CD4-positive, alpha-beta T cell (primary cell): ENCODE measurements around the gene PPARG. TPM values are rescaled to one million over a fixed set of nuclear protein-coding genes. Genes with fewer than 3 reads are reported as not detected.

ENCODE experiments used
- ATAC-seq: fragments of 200-7000 bp; cut with Tn5 transposase; one replicate; pipeline ENCODE4 v1.10.0; 2022; ENCODE audit warnings: mild to moderate bottlenecking; ENCODE audit not compliant: poor library complexity
- CTCF ChIA-PET: fragments of 350-600 bp; sonication (Branson Sonifier 250); formaldehyde crosslinking; loops from one replicate; lab custom pipeline; 2021; ENCODE audit warnings: antibody characterized with exemption, inconsistent platforms; lab: Charles Lee
- POLR2A ChIA-PET: fragments of 350-600 bp; sonication (Branson Sonifier 250); formaldehyde crosslinking; loops from one replicate; lab custom pipeline; 2021; ENCODE audit warnings: antibody characterized with exemption, inconsistent platforms; lab: Charles Lee
- DNase-seq, 14 experiments: peaks; one replicate each; pipeline ENCODE4 v3.0.0-alpha.2; 2013 to 2020; ENCODE audit warnings: mixed read lengths in 2 of 14
- H3K27ac ChIP-seq, 2 donors: one replicate each; pipeline versions ENCODE4 v1.5.1 to v1.7.0; 2013; ENCODE audit warnings: low read length in 2 of 2, low read depth in 1 of 2, mild to moderate bottlenecking in 1 of 2
- H3K27me3 ChIP-seq, 2 experiments: 1 replicate in 1 of 2; 2 replicates in 1 of 2; pipeline versions ENCODE4 v1.6.1 to v1.7.0; 2013; ENCODE audit warnings: low read length in 2 of 2, control low read depth in 1 of 2, mild to moderate bottlenecking in 1 of 2, moderate library complexity in 1 of 2; ENCODE audit not compliant: insufficient read depth in 2 of 2, control insufficient read depth in 1 of 2
- H3K36me3 ChIP-seq: one replicate; pipeline ENCODE4 v1.6.1; 2013; ENCODE audit warnings: low read length, control low read depth; ENCODE audit not compliant: insufficient read depth
- H3K4me1 ChIP-seq: one replicate; pipeline ENCODE4 v1.6.1; 2013; ENCODE audit warnings: low read length, control low read depth; ENCODE audit not compliant: insufficient read depth
- H3K4me3 ChIP-seq: one replicate; pipeline ENCODE4 v1.5.1; 2013; ENCODE audit warnings: mild to moderate bottlenecking, low read length, moderate library complexity
- H3K9me3 ChIP-seq, 2 experiments: 1 replicate in 1 of 2; 2 replicates in 1 of 2; pipeline versions ENCODE4 v1.6.1 to v1.7.0; 2013; ENCODE audit warnings: low read length in 2 of 2, mild to moderate bottlenecking in 2 of 2, control low read depth in 1 of 2, moderate library complexity in 1 of 2; ENCODE audit not compliant: control insufficient read depth in 1 of 2, insufficient read depth in 1 of 2
- H3K27ac Mint-ChIP-seq: one replicate; pipeline ENCODE4 v1.8.0; 2020; ENCODE audit warnings: mixed read lengths
- H3K27me3 Mint-ChIP-seq: one replicate; pipeline ENCODE4 v1.8.0; 2021; ENCODE audit warnings: mixed read lengths
- H3K36me3 Mint-ChIP-seq: one replicate; pipeline ENCODE4 v1.8.0; 2021; ENCODE audit warnings: low read depth, mixed read lengths
- H3K4me1 Mint-ChIP-seq: one replicate; pipeline ENCODE4 v1.8.0; 2021; ENCODE audit warnings: low read depth, mixed read lengths
- H3K4me3 Mint-ChIP-seq: one replicate; pipeline ENCODE4 v1.8.0; 2020; ENCODE audit warnings: mild to moderate bottlenecking, mixed read lengths
- H3K9me3 Mint-ChIP-seq: one replicate; pipeline ENCODE4 v1.8.0; 2020; ENCODE audit warnings: mixed read lengths
- CTCF ChIP-seq: fragments of 200-600 bp; IDR thresholded peaks from one replicate; pipeline ENCODE4 v1.8.0; 2022; ENCODE audit warnings: antibody characterized with exemption, mild to moderate bottlenecking
- intact Hi-C, 2 experiments: fragments of 100-400 bp; cut with DNase I in 1 of 2; cut with micrococcal nuclease in 1 of 2; formaldehyde crosslinking; loops; one replicate each; pipeline versions ENCODE4 v1.15.1 to v1.9.0; 2023 to 2025; cut with DNase I, micrococcal nuclease
- total RNA-seq, 174 experiments: library from RNA in 2 of 174; stranded (reverse) in 2 of 174; gene quantifications; one replicate each; pipeline ENCODE4 v1.2.3 and lab custom pipeline; 2021 to 2026

The PPARG gene
- total RNA-seq, 2 experiments from 2014 or later, result 0.27 to 0.75 TPM

- TF ChIP-seq CTCF, result no peak
- DNase-seq (no peak), ATAC-seq (no peak)
- H3K27me3 ChIP-seq, result no peaks in the 10 kb centered on the region
- H3K4me3 ChIP-seq, result no peak overlapping the region
- peaks cover 0 to 12% of the 10 kb centered on the region in 2 experiments for H3K9me3 ChIP-seq
- Mint-ChIP-seq H3K4me3 (no peak overlapping the region), H3K27ac (no peak overlapping the region), H3K27me3 (peaks cover 14% of the 10 kb centered on the region), H3K9me3 (peaks cover 5% of the 10 kb centered on the region), H3K4me1 (no peaks in the 10 kb centered on the region), H3K36me3 (no peaks in the 10 kb centered on the region)
- no peaks in the 10 kb centered on the region for H3K36me3 ChIP-seq
- POLR2A ChIA-PET, result no interaction called here
- intact Hi-C loops, result no loop called here
- H3K27ac ChIP-seq, result no peak overlapping the region
- no peaks in the 10 kb centered on the region for H3K4me1 ChIP-seq
- CTCF ChIA-PET, result no interaction called here
Measured at GRCh38 chr3:12252889-12253288, 36.0 kb upstream of the PPARG start.

GRCh38 chr3:12253516-12254343 is 35.1 kb upstream of the PPARG start:
- Mint-ChIP-seq H3K9me3 (peaks cover 5% of the 10 kb centered on the region), H3K27me3 (peaks cover 18% of the 10 kb centered on the region), H3K36me3 (no peaks in the 10 kb centered on the region), H3K4me1 (no peaks in the 10 kb centered on the region), H3K4me3 (no peak overlapping the region), H3K27ac (no peak overlapping the region)
- POLR2A ChIA-PET, result no interaction called here
- no peak overlapping the region for H3K4me3 ChIP-seq
- CTCF ChIA-PET, result no interaction called here
- no peak overlapping the region for H3K27ac ChIP-seq
- no peaks in the 10 kb centered on the region for H3K27me3 ChIP-seq
- intact Hi-C loops, result no loop called here
- no peaks in the 10 kb centered on the region for H3K36me3 ChIP-seq
- no peak for ATAC-seq
- no peak for TF ChIP-seq CTCF
- peaks cover 0 to 12% of the 10 kb centered on the region in 2 experiments for H3K9me3 ChIP-seq
- no peaks in the 10 kb centered on the region for H3K4me1 ChIP-seq
- no peak for DNase-seq

DNA sequence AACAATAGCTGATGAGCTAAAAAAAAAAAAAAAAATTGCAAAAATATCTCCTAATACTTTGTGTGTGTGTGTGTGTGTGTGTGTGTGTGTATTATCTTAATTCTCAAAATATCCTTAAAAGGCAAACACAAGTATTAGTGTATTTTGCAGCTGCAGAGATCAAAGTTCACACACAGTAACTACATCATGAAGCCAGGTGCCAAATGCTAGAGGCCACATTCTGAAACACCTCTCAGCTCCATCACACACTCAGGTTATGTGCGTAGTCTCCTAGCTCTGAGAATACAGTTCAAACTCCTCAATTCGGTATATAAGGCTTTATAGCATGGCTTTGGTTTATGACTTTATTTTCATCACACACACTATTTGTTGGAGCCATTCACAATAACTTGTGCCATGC is 33.5 kb upstream of the PPARG start:
- ChIA-PET CTCF (no interaction called here), POLR2A (no interaction called here)
- no peaks in the 10 kb centered on the region for H3K9me3 Mint-ChIP-seq
- H3K4me1 Mint-ChIP-seq, result no peaks in the 10 kb centered on the region
- Histone ChIP-seq H3K27me3 (no peaks in the 10 kb centered on the region), H3K27ac (no peak overlapping the region), H3K9me3 (peaks cover 0 to 2% of the 10 kb centered on the region in 2 experiments), H3K4me3 (no peak overlapping the region), H3K4me1 (no peaks in the 10 kb centered on the region), H3K36me3 (no peaks in the 10 kb centered on the region)
- H3K4me3 Mint-ChIP-seq, result no peak overlapping the region
- no peaks in the 10 kb centered on the region for H3K36me3 Mint-ChIP-seq
- ATAC-seq (no peak), DNase-seq (no peak)
- no peak overlapping the region for H3K27ac Mint-ChIP-seq
- TF ChIP-seq CTCF, result no peak
- intact Hi-C loops, result no loop called here
- H3K27me3 Mint-ChIP-seq, result peaks cover 15% of the 10 kb centered on the region
